Activated T-helper 2 cell treated with anti-CD3 and anti-CD28 coated beads, Interferon-gamma antibody, Interleukin-2, Interleukin-4, amounts not matched to agents 10 μg/mL and 5 μg/mL and 100 μg/mL, durations not matched to agents 14 hours and 24 hours and 36 hours (primary cell): Measurements from ENCODE around the gene PI16. TPM values are rescaled to one million over a fixed set of nuclear protein-coding genes. Genes with fewer than 3 reads are reported as not detected.

Source experiments
- DNase-seq: peaks from one replicate; pipeline ENCODE4 v3.0.0; 2021; ENCODE audit warnings: low spot score
- H3K27ac Mint-ChIP-seq: one replicate; pipeline ENCODE4 v1.8.0; 2021; ENCODE audit warnings: mixed read lengths
- H3K27me3 Mint-ChIP-seq: one replicate; pipeline ENCODE4 v1.8.0; 2021; ENCODE audit warnings: low read depth, mixed read lengths
- H3K36me3 Mint-ChIP-seq: one replicate; pipeline ENCODE4 v1.8.0; 2021; ENCODE audit warnings: low read depth, mixed read lengths
- H3K4me1 Mint-ChIP-seq: one replicate; pipeline ENCODE4 v1.8.0; 2021; ENCODE audit warnings: low read depth, mixed read lengths
- H3K4me3 Mint-ChIP-seq: one replicate; pipeline ENCODE4 v1.8.0; 2021; ENCODE audit warnings: low read depth, mild to moderate bottlenecking, moderate library complexity, mixed read lengths
- H3K9me3 Mint-ChIP-seq: one replicate; pipeline ENCODE4 v1.8.0; 2021; ENCODE audit warnings: mixed read lengths
- intact Hi-C: fragments of 100-400 bp; cut with micrococcal nuclease; formaldehyde crosslinking; loops from one replicate; pipeline ENCODE4 v1.15.1; 2023
- total RNA-seq: library from RNA; stranded (reverse); gene quantifications from 2 replicates; pipeline ENCODE4 v1.2.3, GENCODE V29; 2022

The PI16 gene
- total RNA-seq, 1 donor from 2014 or later, result not detected

DNA sequence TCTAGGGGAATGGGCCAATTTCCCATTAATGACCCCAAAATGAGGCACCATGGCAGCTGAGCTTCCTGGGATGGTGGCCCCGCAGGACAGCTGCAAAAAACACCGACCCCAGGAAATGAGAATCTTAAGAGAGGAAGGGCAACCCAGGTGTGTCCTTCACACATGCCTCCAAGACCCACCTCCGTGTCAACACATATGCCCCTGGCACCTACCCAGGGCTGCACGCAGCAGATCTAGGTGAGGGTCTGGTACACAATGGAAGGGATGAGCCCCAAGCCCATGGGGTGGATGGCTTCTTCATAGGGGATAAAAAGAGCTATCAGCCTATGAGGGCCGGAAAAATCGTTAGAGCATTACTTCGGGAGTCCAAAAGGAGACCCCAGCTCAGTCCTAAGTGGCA is 22.0 kb downstream of the PI16 start:
- Mint-ChIP-seq H3K27ac (no peak overlapping the region), H3K4me3 (no peak overlapping the region), H3K27me3 (no peaks in the 10 kb centered on the region), H3K9me3 (no peaks in the 10 kb centered on the region), H3K4me1 (peaks cover 14% of the 10 kb centered on the region), H3K36me3 (peaks cover 85% of the 10 kb centered on the region)
- DNase-seq, result no peak
- intact Hi-C loops, result no loop called here

GRCh38 chr6:36976931-36977330 is 22.4 kb downstream of the PI16 start:
- no peaks in the 10 kb centered on the region for H3K27me3 Mint-ChIP-seq

GRCh38 chr6:36977470-36977941 is 23.0 kb downstream of the PI16 start:
- H3K4me1 Mint-ChIP-seq, result peaks cover 20% of the 10 kb centered on the region
- peaks cover 82% of the 10 kb centered on the region for H3K36me3 Mint-ChIP-seq
- H3K4me3 Mint-ChIP-seq, result no peak overlapping the region

More at GRCh38 chr6:36976931-36977330, 22.4 kb downstream of the PI16 start:
- intact Hi-C loops, result no loop called here
- DNase-seq, result no peak
- H3K9me3 Mint-ChIP-seq, result no peaks in the 10 kb centered on the region
- peaks cover 18% of the 10 kb centered on the region for H3K4me1 Mint-ChIP-seq
- H3K27ac Mint-ChIP-seq, result no peak overlapping the region
- H3K36me3 Mint-ChIP-seq, result peaks cover 85% of the 10 kb centered on the region
- no peak overlapping the region for H3K4me3 Mint-ChIP-seq

GRCh38 chr6:36978421-36979346 is 24.1 kb downstream of the PI16 start:
- Mint-ChIP-seq H3K4me3 (no peak overlapping the region), H3K36me3 (peaks cover 71% of the 10 kb centered on the region), H3K27ac (no peak overlapping the region), H3K27me3 (no peaks in the 10 kb centered on the region), H3K4me1 (peaks cover 20% of the 10 kb centered on the region), H3K9me3 (no peaks in the 10 kb centered on the region)
- intact Hi-C loops, result no loop called here
- no peak for DNase-seq

More at GRCh38 chr6:36977470-36977941, 23.0 kb downstream of the PI16 start:
- no peaks in the 10 kb centered on the region for H3K27me3 Mint-ChIP-seq
- no peaks in the 10 kb centered on the region for H3K9me3 Mint-ChIP-seq
- intact Hi-C loops, result no loop called here
- DNase-seq, result no peak
- H3K27ac Mint-ChIP-seq, result no peak overlapping the region

DNA sequence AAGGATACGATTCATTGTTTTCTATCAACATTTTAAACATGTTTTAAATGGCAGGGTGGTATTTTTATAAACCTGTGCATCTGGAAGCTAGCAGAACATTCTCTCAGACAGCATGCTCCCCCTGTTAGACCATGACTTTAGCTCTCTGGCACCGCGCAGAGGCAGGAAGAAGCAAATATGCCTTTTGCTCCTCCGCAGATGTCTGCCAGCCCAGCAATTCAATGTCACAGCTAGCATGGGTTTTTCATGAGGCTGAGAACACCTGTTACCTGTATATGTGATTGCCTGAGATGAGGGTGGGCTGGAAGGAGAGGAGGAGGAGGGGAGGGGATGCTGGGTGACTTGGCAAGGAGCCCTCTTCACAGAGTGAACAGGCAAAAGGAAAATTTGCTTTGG is 24.8 kb downstream of the PI16 start:
- intact Hi-C loops, result no loop called here
- H3K36me3 Mint-ChIP-seq, result peaks cover 64% of the 10 kb centered on the region
- no peaks in the 10 kb centered on the region for H3K27me3 Mint-ChIP-seq
- peak; percentile 22 for DNase-seq
- H3K27ac Mint-ChIP-seq, result peak overlapping the region; percentile 28
- no peak overlapping the region for H3K4me3 Mint-ChIP-seq
- peaks cover 20% of the 10 kb centered on the region for H3K4me1 Mint-ChIP-seq
- no peaks in the 10 kb centered on the region for H3K9me3 Mint-ChIP-seq

DNA sequence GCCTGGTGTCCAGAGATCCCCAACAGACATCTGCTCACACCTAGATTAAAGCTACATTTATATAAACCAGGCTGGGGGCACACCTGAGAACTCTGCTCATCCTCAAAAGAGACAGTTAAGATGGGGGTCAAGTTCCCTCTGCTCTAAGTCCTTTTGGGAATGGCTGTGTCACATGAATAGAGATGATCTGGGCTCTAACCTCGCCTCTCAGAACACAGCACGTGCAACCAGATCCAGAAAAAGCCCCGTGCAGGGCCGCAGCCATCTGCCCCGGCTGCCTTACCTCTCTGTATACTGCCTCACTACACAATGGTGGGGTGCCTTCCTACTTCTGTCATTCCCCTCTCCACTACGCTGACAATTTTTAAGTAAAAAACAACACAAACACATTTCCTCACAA is 25.6 kb downstream of the PI16 start:
- Mint-ChIP-seq H3K4me3 (no peak overlapping the region), H3K27ac (no peak overlapping the region)

GRCh38 chr6:36980876-36981619 is 26.5 kb downstream of the PI16 start:
- Mint-ChIP-seq H3K27ac (no peak overlapping the region), H3K9me3 (no peaks in the 10 kb centered on the region), H3K27me3 (no peaks in the 10 kb centered on the region), H3K4me3 (no peak overlapping the region), H3K4me1 (peaks cover 20% of the 10 kb centered on the region), H3K36me3 (peaks cover 48% of the 10 kb centered on the region)
- DNase-seq, result no peak
- intact Hi-C loops, result no loop called here

More for the DNA sequence above, 25.6 kb downstream of the PI16 start:
- Mint-ChIP-seq H3K27me3 (no peaks in the 10 kb centered on the region), H3K4me1 (peaks cover 20% of the 10 kb centered on the region), H3K36me3 (peaks cover 57% of the 10 kb centered on the region), H3K9me3 (no peaks in the 10 kb centered on the region)
- intact Hi-C loops, result no loop called here
- DNase-seq, result no peak

GRCh38 chr6:36983538-36983937 is 29.0 kb downstream of the PI16 start:
- H3K4me3 Mint-ChIP-seq, result no peak overlapping the region

GRCh38 chr6:36984581-36985416 is 30.3 kb downstream of the PI16 start:
- peaks cover 23% of the 10 kb centered on the region for H3K4me1 Mint-ChIP-seq

More at GRCh38 chr6:36983538-36983937, 29.0 kb downstream of the PI16 start:
- H3K36me3 Mint-ChIP-seq, result peaks cover 25% of the 10 kb centered on the region
- H3K4me1 Mint-ChIP-seq, result peaks cover 27% of the 10 kb centered on the region
- H3K27ac Mint-ChIP-seq, result no peak overlapping the region
- DNase-seq, result no peak
- H3K9me3 Mint-ChIP-seq, result no peaks in the 10 kb centered on the region
- H3K27me3 Mint-ChIP-seq, result no peaks in the 10 kb centered on the region
- intact Hi-C loops, result no loop called here

GRCh38 chr6:36985417-36985807 is 30.9 kb downstream of the PI16 start:
- Mint-ChIP-seq H3K27ac (no peak overlapping the region), H3K36me3 (peaks cover 10% of the 10 kb centered on the region), H3K4me1 (peaks cover 21% of the 10 kb centered on the region), H3K27me3 (peaks cover 3% of the 10 kb centered on the region), H3K4me3 (no peak overlapping the region), H3K9me3 (no peaks in the 10 kb centered on the region)
- intact Hi-C loops, result loop anchor here (5.0 kb wide), 1 partner anchor 98 kb away; the partner anchor contains the start of gene C6orf89
- DNase-seq, result no peak

More at GRCh38 chr6:36984581-36985416, 30.3 kb downstream of the PI16 start:
- peaks cover 13% of the 10 kb centered on the region for H3K36me3 Mint-ChIP-seq
- peaks cover 3% of the 10 kb centered on the region for H3K27me3 Mint-ChIP-seq
- no peaks in the 10 kb centered on the region for H3K9me3 Mint-ChIP-seq
- intact Hi-C loops, result loop anchor here (5.0 kb wide), 1 partner anchor 97 kb away; the partner anchor contains the start of gene C6orf89
- no peak overlapping the region for H3K27ac Mint-ChIP-seq
- peak; percentile 32 for DNase-seq
- H3K4me3 Mint-ChIP-seq, result no peak overlapping the region

- peak; percentile 86 for DNase-seq
- H3K36me3 Mint-ChIP-seq, result peaks cover 7% of the 10 kb centered on the region
- H3K27me3 Mint-ChIP-seq, result peaks cover 7% of the 10 kb centered on the region
- intact Hi-C loops, result loop anchor here (1.0 to 5.0 kb wide), 2 partner anchors 74 to 99 kb away; partner anchors contain the start of gene C6orf89
- peaks cover 16% of the 10 kb centered on the region for H3K4me1 Mint-ChIP-seq
- H3K9me3 Mint-ChIP-seq, result no peaks in the 10 kb centered on the region
- peak within 1 kb of the TSS; percentile 96 for H3K27ac Mint-ChIP-seq
- peak within 1 kb of the TSS; percentile 98 for H3K4me3 Mint-ChIP-seq
These were observed 31.5 kb downstream of the PI16 start, which contains the start of gene MTCH1 for GRCh38 chr6:36985808-36986703. TSS of gene MTCH1 (minus strand) at chr6:36986196. CDS start at chr6:36986173, 23 bp downstream.
